ENCODE measurements around the gene DGCR2. TPM values are rescaled to one million over a fixed set of nuclear protein-coding genes. Genes with fewer than 3 reads are reported as not detected.

Gene DGCR2
- total and polyA plus RNA-seq, 2 of the 8 experiments (the other 6 are each of a cell fraction or from before 2014, with no cell fraction given): 42.3 to 62.2 TPM

DNA sequence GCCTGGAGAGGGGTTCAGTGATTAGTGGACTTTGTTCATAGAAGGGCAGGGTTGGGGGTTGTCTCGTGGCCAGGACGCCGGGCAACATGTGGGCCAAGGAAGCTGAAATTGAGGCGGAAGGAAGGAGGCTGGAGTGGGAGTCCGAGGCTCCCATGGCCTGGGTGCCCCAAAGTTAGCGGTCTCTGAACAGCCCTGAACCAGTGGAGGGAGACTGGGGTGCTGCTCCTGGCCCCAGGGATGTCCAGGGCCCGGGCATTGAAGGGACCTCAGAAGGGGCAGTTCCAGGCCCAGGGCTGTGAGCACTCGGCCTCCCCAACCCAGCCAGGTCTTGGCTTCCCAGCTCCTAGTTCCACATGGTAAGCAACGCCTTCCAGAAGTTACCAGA lies 126.9 kb downstream of the DGCR2 start:
- Histone ChIP-seq H2BK12ac (ENCODE audit: low read depth, low read length) (no peak overlapping the region), H3K27me3 (replicated peaks in 1 of 4; ENCODE audit: control insufficient read depth in 3 of 4, extremely low read depth in 1 of 4, insufficient read depth in 3 of 4, low read length in 3 of 4) (0 out of 7 replicates have a peak, but pooled peaks cover 0 to 3% (median 0%) of the 10 kb centered on the region in 4 experiments), H3K9me3 (ENCODE audit: insufficient read depth in 2 of 2, low read depth in 1 of 2, low read length in 1 of 2) (no peaks in the 10 kb centered on the region), H3K79me1 (ENCODE audit: low read depth, low read length) (no peaks in the 10 kb centered on the region), H3K79me2 (ENCODE audit: control insufficient read depth in 1 of 2, insufficient read depth in 2 of 2, low read length in 2 of 2) (no peaks in the 10 kb centered on the region), H3K4ac (replicated peaks; ENCODE audit: insufficient read length, low read depth, low read length) (no peak overlapping the region), H3K23ac (ENCODE audit: insufficient read length) (no peak overlapping the region), H3K4me1 (replicated peaks in 1 of 4; ENCODE audit: control insufficient read depth in 3 of 4, insufficient read depth in 4 of 4, low read length in 3 of 4) (peaks cover 0 to 4% (median 0%) of the 10 kb centered on the region in 4 experiments; a peak in 1 of 7 replicates), H2BK20ac (ENCODE audit: low read length) (no peak overlapping the region), H3K4me2 (ENCODE audit: insufficient read depth in 1 of 2, low read depth in 2 of 2, low read length in 2 of 2) (no peak overlapping the region), H3K18ac (ENCODE audit: extremely low read depth, low read length) (no peak overlapping the region), H2BK5ac (ENCODE audit: low read depth, low read length) (no peak overlapping the region), H4K91ac (replicated peaks; ENCODE audit: insufficient read length, low read length) (no peak overlapping the region), H4K20me1 (replicated peaks in 1 of 2; ENCODE audit: control insufficient read depth in 1 of 2, insufficient read depth in 2 of 2, low read length in 2 of 2) (peaks cover 0 to 2% of the 10 kb centered on the region in 2 experiments), H2BK15ac (ENCODE audit: low read length) (no peak overlapping the region), H2BK120ac (replicated peaks; ENCODE audit: low read depth, low read length) (no peak overlapping the region), H3K9ac (replicated peaks in 1 of 4; ENCODE audit: extremely low read depth in 1 of 4, low read depth in 3 of 4, low read length in 3 of 4) (no peak overlapping the region), H3K56ac (replicated peaks; ENCODE audit: insufficient read length, low read depth, low read length) (no peak overlapping the region), H3K23me2 (ENCODE audit: low read depth, low read length) (no peaks in the 10 kb centered on the region), H4K5ac (ENCODE audit: insufficient read length, low read depth, low read length) (no peak overlapping the region), H2AK5ac (ENCODE audit: low read depth, low read length) (no peak overlapping the region), H3K36me3 (ENCODE audit: control insufficient read depth in 2 of 4, insufficient read depth in 4 of 4, low read length in 3 of 4) (no peaks in the 10 kb centered on the region), H4K8ac (ENCODE audit: extremely low read depth, insufficient read depth, low read length) (peak overlapping the region; percentile 40; the same call in 1 of the 2 replicates), H2AFZ (ENCODE audit: low read length) (no peak overlapping the region), H3K14ac (ENCODE audit: insufficient read length) (no peak overlapping the region), H3K27ac (ENCODE audit: low read depth, low read length) (no peak overlapping the region), H3K4me3 (ENCODE audit: extremely low read depth in 1 of 4, insufficient read depth in 2 of 4, low read depth in 3 of 4, low read length in 4 of 4) (no peak overlapping the region)
- ChIA-PET CTCF (ENCODE audit: partially characterized antibody) (interaction anchor here (0.8 to 3.0 kb wide), 3 partner anchors 40 to 66 kb away, joined by 3 to 13 read pairs (median 3); no protein-coding TSS in a partner anchor), POLR2A (ENCODE audit: partially characterized antibody) (no interaction called here)
- DNase-seq (ENCODE audit: low read depth in 1 of 2, low spot score in 2 of 2): no peak
- TF ChIP-seq EP300 (IDR thresholded peaks at IDR 0.05; ENCODE audit: borderline replicate concordance in 1 of 2, low read depth in 2 of 2, low read length in 2 of 2): no peak
- TF ChIP-seq CBX5 (IDR thresholded peaks at IDR 0.05; ENCODE audit: low read depth, low read length): no peak
- no peak for TF ChIP-seq CREB1 (IDR thresholded peaks at IDR 0.05)
- TF ChIP-seq, protein P1, sequence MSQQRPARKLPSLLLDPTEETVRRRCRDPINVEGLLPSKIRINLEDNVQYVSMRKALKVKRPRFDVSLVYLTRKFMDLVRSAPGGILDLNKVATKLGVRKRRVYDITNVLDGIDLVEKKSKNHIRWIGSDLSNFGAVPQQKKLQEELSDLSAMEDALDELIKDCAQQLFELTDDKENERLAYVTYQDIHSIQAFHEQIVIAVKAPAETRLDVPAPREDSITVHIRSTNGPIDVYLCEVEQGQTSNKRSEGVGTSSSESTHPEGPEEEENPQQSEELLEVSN (IDR thresholded peaks at IDR 0.05): no peak
- TF ChIP-seq KDM4A (IDR thresholded peaks at IDR 0.05; ENCODE audit: low read depth, low read length, severe bottlenecking): no peak
- TF ChIP-seq GTF2F1 (IDR thresholded peaks at IDR 0.05; ENCODE audit: borderline replicate concordance, low read depth, low read length): no peak
- no peak for FAIRE-seq
- 97% methylated on average over 9 of the region's 9 CpGs; no CpG with 5 or more reads in 1 of the 2 experiments for WGBS, 2 experiments (ENCODE audit: extremely low coverage in 1 of 2, insufficient coverage in 1 of 2, insufficient read length in 1 of 2, insufficient replicate concordance in 2 of 2, low coverage in 1 of 2, low lambda C conversion rate in 2 of 2, missing lambda C conversion rate in 1 of 2)

Measured in H1 (cell line).